Measurements from ENCODE around the gene AP4B1. TPM values are rescaled to one million over a fixed set of nuclear protein-coding genes. Genes with fewer than 3 reads are reported as not detected.

AP4B1 gene
- total and polyA plus RNA-seq, 3 donors from 2014 or later = 23.4 to 49.6 (median 28.2) TPM

DNA sequence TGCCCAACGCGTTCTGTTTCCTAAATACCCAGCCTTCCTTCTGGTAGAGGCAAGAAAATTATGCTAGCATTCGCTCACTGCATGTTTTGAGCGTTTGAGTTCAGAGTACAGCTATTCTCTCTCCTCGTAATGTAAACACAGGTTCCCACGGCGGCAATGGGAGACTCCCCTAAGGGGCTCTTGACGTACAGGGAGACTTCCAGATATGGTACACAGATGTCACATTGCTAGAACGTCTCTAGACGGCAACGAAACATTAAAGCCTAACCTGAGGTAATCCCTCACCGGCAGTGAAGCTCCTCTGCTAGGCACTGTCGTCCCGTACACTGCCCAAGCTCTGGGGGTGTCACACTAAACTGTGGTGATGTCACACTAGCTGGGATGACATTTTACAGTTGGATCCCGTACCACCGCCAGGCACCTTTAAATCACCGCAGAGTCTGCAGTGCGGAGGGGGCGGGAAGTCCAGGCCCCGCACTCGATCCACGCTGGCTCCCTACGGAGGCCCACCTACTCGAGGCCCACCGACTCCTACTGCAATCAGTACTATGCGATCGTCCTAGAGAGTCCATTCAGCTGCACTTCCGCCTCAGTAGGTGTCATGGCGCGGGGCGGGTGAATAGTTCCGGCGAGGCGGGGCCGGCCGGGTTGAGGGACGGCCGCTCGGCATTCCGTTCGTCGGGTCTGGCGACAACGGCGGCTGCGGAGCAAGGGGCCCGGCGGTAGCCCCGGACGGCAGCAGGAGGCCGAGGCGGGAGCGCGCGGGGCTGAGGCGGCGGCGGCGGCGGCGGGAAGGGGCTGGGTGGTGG, 24.5 kb upstream of the AP4B1 start, which contains the start of gene HIPK1:
Gene HIPK1, plus strand, starts transcription at position 384 of the 809 bp plus-strand sequence.
- peak within 1 kb of the TSS; percentile 87 to 95 for H3K27ac ChIP-seq
- H3K4me3 ChIP-seq = peak within 1 kb of the TSS; percentile 84 to 96
- DNase-seq = peak; percentile 97
- no peaks in the 10 kb centered on the region for H3K36me3 ChIP-seq (ENCODE audit: low read depth, missing control alignments)
- TF ChIP-seq, protein P1, sequence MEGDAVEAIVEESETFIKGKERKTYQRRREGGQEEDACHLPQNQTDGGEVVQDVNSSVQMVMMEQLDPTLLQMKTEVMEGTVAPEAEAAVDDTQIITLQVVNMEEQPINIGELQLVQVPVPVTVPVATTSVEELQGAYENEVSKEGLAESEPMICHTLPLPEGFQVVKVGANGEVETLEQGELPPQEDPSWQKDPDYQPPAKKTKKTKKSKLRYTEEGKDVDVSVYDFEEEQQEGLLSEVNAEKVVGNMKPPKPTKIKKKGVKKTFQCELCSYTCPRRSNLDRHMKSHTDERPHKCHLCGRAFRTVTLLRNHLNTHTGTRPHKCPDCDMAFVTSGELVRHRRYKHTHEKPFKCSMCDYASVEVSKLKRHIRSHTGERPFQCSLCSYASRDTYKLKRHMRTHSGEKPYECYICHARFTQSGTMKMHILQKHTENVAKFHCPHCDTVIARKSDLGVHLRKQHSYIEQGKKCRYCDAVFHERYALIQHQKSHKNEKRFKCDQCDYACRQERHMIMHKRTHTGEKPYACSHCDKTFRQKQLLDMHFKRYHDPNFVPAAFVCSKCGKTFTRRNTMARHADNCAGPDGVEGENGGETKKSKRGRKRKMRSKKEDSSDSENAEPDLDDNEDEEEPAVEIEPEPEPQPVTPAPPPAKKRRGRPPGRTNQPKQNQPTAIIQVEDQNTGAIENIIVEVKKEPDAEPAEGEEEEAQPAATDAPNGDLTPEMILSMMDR (IDR thresholded peaks at IDR 0.05) = peak in 2 of 3 experiments; percentile 10 to 22
- TF ChIP-seq POLR2A (IDR thresholded peaks at IDR 0.05) = no peak
- no peaks in the 10 kb centered on the region for H3K9me3 ChIP-seq
- no peaks in the 10 kb centered on the region for H3K27me3 ChIP-seq
- 0% methylated on average over 44 to 57 of the region's 61 CpGs for WGBS, 2 donors
- intact Hi-C loops (cut with DNase I; ENCODE audit: low total_unique reads) = loop anchor here (2.0 kb wide), 1 partner anchor 24 kb away; the partner anchor contains the start of genes AP4B1 and DCLRE1B
- peaks cover 29% of the 10 kb centered on the region for H3K4me1 ChIP-seq

GRCh38 chr1:113928187-113928930, 23.8 kb upstream of the AP4B1 start:
- Histone ChIP-seq H3K4me1 (peaks cover 28% of the 10 kb centered on the region), H3K27ac (peak overlapping the region; percentile 87 to 95), H3K27me3 (no peaks in the 10 kb centered on the region), H3K4me3 (peak overlapping the region; percentile 84 to 96), H3K36me3 (ENCODE audit: low read depth, missing control alignments) (no peaks in the 10 kb centered on the region), H3K9me3 (no peaks in the 10 kb centered on the region)
- intact Hi-C loops (cut with DNase I; ENCODE audit: low total_unique reads) = loop anchor here (2.0 kb wide), 1 partner anchor 24 kb away; the partner anchor contains the start of genes AP4B1 and DCLRE1B
- TF ChIP-seq, protein P1 (IDR thresholded peaks at IDR 0.05) = no peak
- no peak for TF ChIP-seq POLR2A (IDR thresholded peaks at IDR 0.05)
- no peak for DNase-seq
- WGBS, 2 donors = 9 to 12% methylated on average over 6 of the region's 6 CpGs

- no peak overlapping the region for H3K27ac ChIP-seq
- H3K4me3 ChIP-seq = no peak overlapping the region
- H3K36me3 ChIP-seq (ENCODE audit: low read depth, missing control alignments) = no peaks in the 10 kb centered on the region
- TF ChIP-seq, protein P1 (IDR thresholded peaks at IDR 0.05) = no peak
- no peak for TF ChIP-seq POLR2A (IDR thresholded peaks at IDR 0.05)
- H3K4me1 ChIP-seq = no peaks in the 10 kb centered on the region
- 89 to 100% methylated on average over 2 of the region's 2 CpGs for WGBS, 2 donors
- H3K9me3 ChIP-seq = no peaks in the 10 kb centered on the region
- intact Hi-C loops (cut with DNase I; ENCODE audit: low total_unique reads) = no loop called here
- no peak for DNase-seq
- H3K27me3 ChIP-seq = no peaks in the 10 kb centered on the region
Observed at GRCh38 chr1:113924473-113924872, 19.9 kb upstream of the AP4B1 start.

- no peak for TF ChIP-seq POLR2A (IDR thresholded peaks at IDR 0.05)
- TF ChIP-seq, protein P1 (IDR thresholded peaks at IDR 0.05) = no peak
- H3K27ac ChIP-seq = no peak overlapping the region
- no peaks in the 10 kb centered on the region for H3K27me3 ChIP-seq
- no peak overlapping the region for H3K4me3 ChIP-seq
- no peak for DNase-seq
- intact Hi-C loops (cut with DNase I; ENCODE audit: low total_unique reads) = no loop called here
- WGBS, 2 donors = 93 to 94% methylated on average over 4 of the region's 4 CpGs
- H3K9me3 ChIP-seq = no peaks in the 10 kb centered on the region
- H3K36me3 ChIP-seq (ENCODE audit: low read depth, missing control alignments) = no peaks in the 10 kb centered on the region
- no peaks in the 10 kb centered on the region for H3K4me1 ChIP-seq
Observed at GRCh38 chr1:113922957-113923356, 18.4 kb upstream of the AP4B1 start.
